ENCODE measurements around the gene USH2A. TPM values are rescaled to one million over a fixed set of nuclear protein-coding genes. Genes with fewer than 3 reads are reported as not detected.
"Not testable (repeated sequence)": the region's sequence is repeated elsewhere in the genome, so short reads cannot be mapped to it uniquely, and the experiment has no call there.

USH2A gene
- total RNA-seq, 2 experiments from 2014 or later, result not detected

DNA sequence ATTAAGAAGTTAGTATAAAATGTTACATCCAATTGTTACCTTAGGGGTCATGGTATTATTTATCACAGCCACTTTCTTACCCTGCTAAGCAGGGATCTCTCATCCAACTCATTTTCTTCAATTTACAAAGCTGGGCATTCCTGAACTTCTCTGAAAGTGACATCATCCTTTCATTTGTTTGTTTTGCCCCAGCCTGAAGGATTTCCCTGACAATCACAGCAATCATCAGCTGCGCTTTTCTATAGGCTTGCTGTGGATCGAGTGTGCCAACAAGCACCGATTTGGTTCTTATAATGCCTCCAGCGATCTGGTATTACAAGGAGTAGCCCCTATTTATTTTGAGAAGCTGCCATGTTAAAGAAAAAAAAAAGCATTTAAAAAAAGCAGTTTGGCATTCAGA, 240.2 kb downstream of the USH2A start:
- Mint-ChIP-seq H3K9me3 (ENCODE audit: insufficient read depth) (no peaks in the 10 kb centered on the region), H3K36me3 (ENCODE audit: low read depth) (no peaks in the 10 kb centered on the region), H3K4me3 (no peak overlapping the region), H3K27ac (no peak overlapping the region), H3K4me1 (ENCODE audit: low read depth) (no peaks in the 10 kb centered on the region), H3K27me3 (ENCODE audit: low read depth) (no peaks in the 10 kb centered on the region)
- ChIA-PET CTCF (no interaction called here), POLR2A (no interaction called here)
- ATAC-seq (no peak), DNase-seq (no peak)

DNA sequence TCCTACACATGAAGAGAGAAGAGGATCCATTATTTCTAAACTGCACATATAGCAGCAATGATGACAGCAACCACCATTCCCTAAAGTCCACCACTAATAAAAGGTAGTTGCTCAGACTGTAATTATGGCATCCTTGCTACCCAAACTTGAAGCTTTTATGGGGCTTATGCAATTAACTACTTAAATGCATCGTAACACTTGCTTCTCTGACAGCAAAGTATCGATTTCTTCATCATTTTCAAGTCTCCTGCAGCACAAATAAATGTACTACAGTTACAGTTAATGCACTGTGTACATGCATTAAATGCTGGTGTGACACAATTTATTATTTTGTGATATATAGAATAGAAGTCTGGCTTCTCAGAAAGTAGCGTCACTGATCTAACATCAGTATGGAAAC, 241.7 kb downstream of the USH2A start:
- H3K27ac Mint-ChIP-seq, result no peak overlapping the region
- ATAC-seq, result no peak
- no peak overlapping the region for H3K4me3 Mint-ChIP-seq
- CTCF ChIA-PET, result no interaction called here
- no peaks in the 10 kb centered on the region for H3K27me3 Mint-ChIP-seq (ENCODE audit: low read depth)
- DNase-seq, result no peak
- no peaks in the 10 kb centered on the region for H3K4me1 Mint-ChIP-seq (ENCODE audit: low read depth)
- H3K36me3 Mint-ChIP-seq (ENCODE audit: low read depth), result no peaks in the 10 kb centered on the region
- POLR2A ChIA-PET, result no interaction called here
- no peaks in the 10 kb centered on the region for H3K9me3 Mint-ChIP-seq (ENCODE audit: insufficient read depth)

DNA sequence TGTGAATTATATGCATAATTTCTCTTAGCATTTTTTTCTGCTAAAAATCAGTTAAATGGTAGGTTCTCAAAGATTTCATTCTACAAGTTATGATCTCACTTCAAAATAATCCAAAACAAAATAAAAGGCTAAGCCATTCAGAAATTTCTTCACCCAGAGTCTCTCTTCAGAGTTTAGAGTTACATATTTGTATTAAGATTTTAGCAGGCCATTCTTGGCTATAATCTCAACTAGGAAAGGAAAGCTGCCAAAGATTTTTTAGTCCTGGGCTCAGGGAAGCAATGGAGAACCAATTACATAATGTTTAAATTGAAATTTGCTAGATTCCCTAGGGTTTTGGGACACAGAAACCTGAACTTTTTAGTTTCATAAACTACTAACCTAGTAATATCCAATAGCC, 245.0 kb downstream of the USH2A start:
- Mint-ChIP-seq H3K36me3 (ENCODE audit: low read depth) (no peaks in the 10 kb centered on the region), H3K27ac (no peak overlapping the region), H3K4me3 (no peak overlapping the region), H3K9me3 (ENCODE audit: insufficient read depth) (no peaks in the 10 kb centered on the region), H3K27me3 (ENCODE audit: low read depth) (no peaks in the 10 kb centered on the region), H3K4me1 (ENCODE audit: low read depth) (no peaks in the 10 kb centered on the region)
- CTCF ChIA-PET, result no interaction called here
- DNase-seq, result no peak
- no peak for ATAC-seq
- POLR2A ChIA-PET, result no interaction called here

DNA sequence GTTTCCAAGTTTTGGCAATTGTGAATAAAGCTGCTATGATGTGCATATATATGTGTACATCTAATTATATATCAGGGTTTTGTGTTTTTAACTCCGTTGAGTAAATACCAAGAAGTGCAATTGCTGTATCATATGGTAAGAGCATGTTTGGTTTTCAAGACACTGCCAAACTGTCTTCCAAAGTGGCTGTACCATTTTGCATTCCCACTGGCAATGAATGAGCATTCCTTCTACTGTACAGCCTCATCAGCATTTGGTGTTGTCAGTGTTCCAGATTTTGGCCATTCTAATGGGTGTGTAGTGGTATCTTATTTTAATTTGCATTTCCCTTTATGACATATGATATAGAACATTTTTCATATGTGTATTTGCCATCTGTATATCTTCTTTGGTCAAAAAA, 246.3 kb downstream of the USH2A start:
- Mint-ChIP-seq H3K4me1 (ENCODE audit: low read depth) (no peaks in the 10 kb centered on the region), H3K4me3 (no peak overlapping the region), H3K27me3 (ENCODE audit: low read depth) (no peaks in the 10 kb centered on the region), H3K36me3 (ENCODE audit: low read depth) (no peaks in the 10 kb centered on the region), H3K9me3 (ENCODE audit: insufficient read depth) (no peaks in the 10 kb centered on the region), H3K27ac (no peak overlapping the region)
- ATAC-seq, result no peak
- CTCF ChIA-PET, result no interaction called here
- no peak for DNase-seq
- POLR2A ChIA-PET, result no interaction called here

DNA sequence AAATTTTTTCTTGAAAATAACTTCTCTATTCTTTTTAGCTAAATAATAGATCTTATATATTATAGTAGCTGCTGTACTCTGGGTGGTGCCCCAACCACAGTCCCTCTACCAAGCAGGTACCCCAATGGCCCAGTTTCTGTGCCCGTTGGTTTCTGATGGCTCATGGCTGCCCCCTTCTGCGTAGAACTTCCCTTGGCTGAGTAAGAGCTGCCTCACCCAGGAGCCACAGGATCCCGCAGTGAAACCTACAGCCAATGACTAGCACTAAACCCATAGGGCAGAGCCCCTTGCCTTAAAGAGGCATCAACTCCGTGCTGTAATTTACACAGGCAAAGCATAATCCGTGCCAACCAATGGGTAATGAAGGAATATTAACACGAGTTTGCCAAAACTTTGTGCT, 247.5 kb downstream of the USH2A start:
- Mint-ChIP-seq H3K27ac (no peak overlapping the region), H3K27me3 (ENCODE audit: low read depth) (no peaks in the 10 kb centered on the region), H3K4me3 (no peak overlapping the region), H3K4me1 (ENCODE audit: low read depth) (no peaks in the 10 kb centered on the region), H3K36me3 (ENCODE audit: low read depth) (no peaks in the 10 kb centered on the region), H3K9me3 (ENCODE audit: insufficient read depth) (no peaks in the 10 kb centered on the region)
- ChIA-PET CTCF (no interaction called here), POLR2A (no interaction called here)
- no peak for DNase-seq
- no peak for ATAC-seq

DNA sequence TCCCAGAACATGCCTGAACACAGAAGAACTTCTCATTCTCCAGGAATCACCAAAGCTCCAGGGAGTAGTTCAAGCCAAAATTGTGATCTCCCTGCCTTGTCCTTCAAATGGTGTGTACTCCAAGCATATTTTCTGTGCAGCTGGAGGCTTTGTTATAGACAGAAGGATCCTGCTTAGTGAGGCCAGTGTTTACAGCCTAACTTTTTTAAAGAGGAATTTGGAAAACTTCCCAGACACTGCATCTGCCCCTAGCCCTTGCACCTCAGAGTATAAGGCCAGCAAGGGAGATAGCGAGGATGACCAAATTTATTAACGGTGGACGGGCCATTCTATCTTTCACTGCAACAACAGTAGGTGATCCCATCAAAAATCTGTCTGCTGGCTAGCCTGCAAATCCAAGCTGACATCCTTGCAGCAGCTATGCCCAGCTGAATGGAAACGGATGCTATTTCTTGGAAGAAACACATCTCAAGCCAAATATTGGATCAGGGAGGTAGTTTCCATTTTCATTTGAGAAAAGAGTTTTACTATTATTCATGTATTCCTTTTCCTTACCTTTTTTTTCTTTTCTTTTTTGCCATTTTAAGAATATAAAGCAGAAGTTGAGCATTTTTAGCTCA, 249.8 kb downstream of the USH2A start:
- Mint-ChIP-seq H3K36me3 (ENCODE audit: low read depth) (no peaks in the 10 kb centered on the region), H3K4me3 (no peak overlapping the region), H3K4me1 (ENCODE audit: low read depth) (no peaks in the 10 kb centered on the region), H3K9me3 (ENCODE audit: insufficient read depth) (no peaks in the 10 kb centered on the region), H3K27me3 (ENCODE audit: low read depth) (no peaks in the 10 kb centered on the region), H3K27ac (no peak overlapping the region)
- DNase-seq (no peak), ATAC-seq (no peak)
- CTCF ChIA-PET, result no interaction called here
- POLR2A ChIA-PET, result no interaction called here

DNA sequence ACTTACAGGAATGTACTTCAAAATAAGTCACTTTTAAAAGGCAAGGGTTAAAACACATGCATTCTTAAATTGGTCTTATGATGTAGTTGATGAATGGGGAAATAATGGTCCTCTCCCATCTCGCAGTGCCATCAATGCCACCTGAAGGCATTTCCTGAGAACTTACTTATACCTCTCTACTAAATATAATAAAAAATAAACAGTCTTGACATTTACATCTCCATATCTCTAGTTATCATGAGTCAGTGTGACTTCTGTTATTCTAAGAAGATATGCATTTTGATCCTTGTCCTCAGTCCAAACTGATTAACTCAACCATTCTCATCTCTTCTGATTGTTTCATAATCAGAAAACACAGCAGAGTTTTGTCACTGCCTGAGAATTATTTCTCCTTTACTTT, 253.9 kb downstream of the USH2A start:
- Mint-ChIP-seq H3K9me3 (ENCODE audit: insufficient read depth) (no peaks in the 10 kb centered on the region), H3K4me3 (no peak overlapping the region), H3K27ac (no peak overlapping the region), H3K4me1 (ENCODE audit: low read depth) (no peaks in the 10 kb centered on the region), H3K27me3 (ENCODE audit: low read depth) (no peaks in the 10 kb centered on the region), H3K36me3 (ENCODE audit: low read depth) (no peaks in the 10 kb centered on the region)
- DNase-seq, result no peak
- ChIA-PET POLR2A (no interaction called here), CTCF (no interaction called here)
- ATAC-seq, result no peak

DNA sequence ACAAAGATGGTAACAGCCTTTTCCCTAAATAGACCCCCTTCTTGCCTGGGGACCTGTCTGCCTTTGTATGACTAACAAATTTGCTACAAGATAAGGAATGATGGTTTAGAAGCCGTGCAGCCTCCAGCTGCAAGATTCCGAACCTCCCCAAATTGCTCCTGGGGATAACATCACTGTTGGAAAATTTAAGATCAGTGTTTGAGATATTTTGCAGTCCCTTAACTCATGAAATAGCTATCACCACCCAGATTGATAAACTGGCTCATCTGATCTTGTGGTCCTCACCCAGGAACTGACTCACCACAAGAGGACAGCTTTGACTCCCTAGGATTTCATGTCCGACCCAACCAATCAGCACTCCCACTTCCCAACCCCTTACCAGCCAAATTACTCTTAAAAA, 254.7 kb downstream of the USH2A start:
- Mint-ChIP-seq H3K4me1 (ENCODE audit: low read depth) (no peaks in the 10 kb centered on the region), H3K9me3 (ENCODE audit: insufficient read depth) (no peaks in the 10 kb centered on the region), H3K27ac (no peak overlapping the region), H3K36me3 (ENCODE audit: low read depth) (no peaks in the 10 kb centered on the region), H3K27me3 (ENCODE audit: low read depth) (no peaks in the 10 kb centered on the region), H3K4me3 (no peak overlapping the region)
- ChIA-PET CTCF (no interaction called here), POLR2A (no interaction called here)
- ATAC-seq (no peak), DNase-seq (no peak)

DNA sequence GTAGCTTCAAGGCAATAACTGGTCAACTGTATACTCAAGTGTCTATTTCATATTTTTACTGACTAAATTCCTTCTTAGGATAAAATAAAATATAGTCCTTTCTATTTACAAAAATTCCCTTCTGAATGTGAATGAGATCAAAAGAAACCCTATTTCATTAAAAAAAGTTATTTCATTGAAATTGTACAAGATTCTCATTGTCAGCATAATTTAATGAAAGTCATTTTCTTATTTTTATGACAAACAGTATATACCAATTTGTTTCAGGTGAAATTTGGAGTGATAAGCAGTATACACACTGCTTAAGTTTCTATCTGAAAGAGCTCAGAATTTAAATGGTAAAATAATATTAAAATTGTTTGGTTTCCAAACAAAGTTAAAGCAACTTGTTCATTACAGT, 269.2 kb downstream of the USH2A start:
- ChIA-PET CTCF (no interaction called here), POLR2A (no interaction called here)
- Mint-ChIP-seq H3K4me1 (ENCODE audit: low read depth) (no peaks in the 10 kb centered on the region), H3K9me3 (ENCODE audit: insufficient read depth) (peaks cover 2% of the 10 kb centered on the region), H3K27ac (no peak overlapping the region), H3K36me3 (ENCODE audit: low read depth) (no peaks in the 10 kb centered on the region), H3K4me3 (no peak overlapping the region), H3K27me3 (ENCODE audit: low read depth) (no peaks in the 10 kb centered on the region)
- ATAC-seq (no peak), DNase-seq (no peak)

DNA sequence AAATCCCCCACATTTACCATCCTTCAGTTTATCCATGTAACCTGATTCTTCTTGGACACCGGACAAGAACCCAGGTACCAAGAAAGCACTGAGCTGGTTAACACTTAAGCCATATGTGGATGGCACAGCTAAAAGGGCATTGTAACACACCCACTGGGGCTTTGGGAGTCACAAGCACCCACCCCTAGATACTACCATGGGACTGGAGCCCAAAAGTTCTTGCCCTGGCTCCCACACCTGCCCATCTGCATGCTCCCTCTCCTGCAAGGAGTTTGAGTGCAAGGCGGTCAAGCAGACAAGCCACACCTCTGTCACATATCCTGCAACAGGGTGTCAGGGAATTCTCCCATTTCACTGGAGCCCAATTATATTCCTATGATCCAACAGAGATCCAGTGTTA, 270.1 kb downstream of the USH2A start:
- H3K9me3 Mint-ChIP-seq (ENCODE audit: insufficient read depth), result no peaks in the 10 kb centered on the region
- no peak overlapping the region for H3K4me3 Mint-ChIP-seq
- CTCF ChIA-PET, result no interaction called here
- POLR2A ChIA-PET, result no interaction called here
- no peak overlapping the region for H3K27ac Mint-ChIP-seq
- H3K36me3 Mint-ChIP-seq (ENCODE audit: low read depth), result no peaks in the 10 kb centered on the region
- no peak for DNase-seq
- no peaks in the 10 kb centered on the region for H3K4me1 Mint-ChIP-seq (ENCODE audit: low read depth)
- no peak for ATAC-seq
- no peaks in the 10 kb centered on the region for H3K27me3 Mint-ChIP-seq (ENCODE audit: low read depth)

DNA sequence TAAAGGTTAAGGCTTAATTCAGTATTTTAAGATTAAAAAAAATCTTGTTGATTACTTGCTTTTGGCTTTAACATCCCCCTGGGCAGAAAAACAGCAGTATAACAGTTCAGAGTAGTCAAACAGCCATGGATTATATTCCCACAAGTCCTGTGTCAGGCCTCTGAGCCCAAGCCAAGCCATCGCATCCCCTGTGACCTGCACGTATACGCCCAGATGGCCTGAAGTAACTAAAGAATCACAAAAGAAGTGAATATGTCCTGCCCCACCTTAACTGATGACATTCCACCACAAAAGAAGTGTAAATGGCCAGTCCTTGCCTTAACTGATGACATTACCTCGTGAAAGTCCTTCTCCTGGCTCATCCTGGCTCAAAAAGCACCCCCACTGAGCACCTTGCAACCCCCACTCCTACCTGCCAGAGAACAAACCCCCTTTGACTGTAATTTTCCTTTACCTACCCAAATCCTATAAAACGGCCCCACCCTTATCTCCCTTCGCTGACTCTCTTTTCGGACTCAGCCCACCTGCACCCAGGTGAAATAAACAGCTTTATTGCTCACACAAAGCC, 277.7 kb downstream of the USH2A start:
- not testable (repeated sequence) for H3K36me3 Mint-ChIP-seq (ENCODE audit: low read depth)

DNA sequence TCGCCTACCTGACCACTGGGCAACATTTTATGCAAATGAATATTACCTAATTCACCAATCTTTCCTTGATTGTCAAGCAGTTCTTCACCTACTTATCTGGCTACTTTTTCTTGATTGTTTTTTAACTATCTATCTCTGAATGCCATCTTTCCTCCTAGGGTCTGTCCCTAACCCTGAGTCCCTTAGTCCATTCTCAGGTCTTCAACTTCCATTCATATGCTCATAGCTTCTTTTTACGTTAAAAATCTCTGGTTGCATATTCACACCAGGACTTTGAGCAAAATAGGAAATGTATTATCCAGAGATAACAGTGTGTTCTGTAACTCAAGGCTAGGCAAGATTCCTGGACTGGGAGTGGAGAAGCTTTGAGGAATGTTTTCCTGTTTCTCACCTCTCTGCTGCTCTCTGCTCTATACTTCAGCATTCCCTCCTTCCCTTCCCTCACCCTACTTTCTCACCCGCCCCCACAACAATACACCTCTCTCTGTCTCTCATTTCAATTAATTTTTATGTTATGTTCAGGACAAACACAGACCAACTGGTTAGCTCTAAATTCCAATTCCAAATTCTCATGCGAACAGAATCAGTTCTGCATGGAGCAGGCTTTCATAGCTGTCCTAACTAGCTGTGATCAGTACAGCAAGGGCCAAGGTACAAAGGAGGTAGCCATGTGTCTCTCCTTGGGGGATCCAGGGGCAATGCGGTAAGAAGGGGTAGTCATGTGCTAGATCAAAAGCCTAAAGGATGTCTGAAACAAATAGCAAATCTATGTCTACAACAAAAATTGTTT, 278.4 kb downstream of the USH2A start:
- ATAC-seq, result no peak
- Mint-ChIP-seq H3K27me3 (ENCODE audit: low read depth) (no peaks in the 10 kb centered on the region), H3K36me3 (ENCODE audit: low read depth) (no peaks in the 10 kb centered on the region), H3K4me1 (ENCODE audit: low read depth) (no peaks in the 10 kb centered on the region), H3K9me3 (ENCODE audit: insufficient read depth) (no peaks in the 10 kb centered on the region), H3K27ac (no peak overlapping the region), H3K4me3 (no peak overlapping the region)
- DNase-seq, result no peak
- ChIA-PET CTCF (no interaction called here), POLR2A (no interaction called here)

More for the DNA sequence above, 277.7 kb downstream of the USH2A start:
- ATAC-seq; H3K4me1 Mint-ChIP-seq (ENCODE audit: low read depth); H3K4me3 Mint-ChIP-seq; H3K27me3 Mint-ChIP-seq (ENCODE audit: low read depth); H3K27ac Mint-ChIP-seq; POLR2A ChIA-PET; DNase-seq; CTCF ChIA-PET; H3K9me3 Mint-ChIP-seq (ENCODE audit: insufficient read depth): not testable (repeated sequence)

DNA sequence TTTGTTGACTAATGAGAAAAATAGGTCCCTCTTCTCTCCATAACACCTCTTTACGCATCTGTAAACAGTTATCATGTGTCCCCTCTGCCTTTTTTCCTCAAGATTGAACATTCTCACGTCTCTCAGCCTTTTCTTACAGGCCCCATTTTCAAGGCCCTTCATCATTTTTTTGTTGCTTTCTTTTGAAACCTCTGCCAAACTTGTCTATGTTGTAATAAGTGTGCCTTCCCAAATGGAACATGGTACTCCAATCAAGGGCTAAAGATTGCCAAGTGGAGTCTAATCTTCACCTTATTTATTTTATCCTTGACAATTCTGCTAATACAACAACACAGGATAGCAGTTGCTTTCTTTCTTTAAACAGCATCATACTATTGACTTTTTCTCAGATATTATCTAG, 280.3 kb downstream of the USH2A start:
- H3K9me3 Mint-ChIP-seq (ENCODE audit: insufficient read depth), result no peaks in the 10 kb centered on the region
- no peaks in the 10 kb centered on the region for H3K27me3 Mint-ChIP-seq (ENCODE audit: low read depth)
- no peaks in the 10 kb centered on the region for H3K36me3 Mint-ChIP-seq (ENCODE audit: low read depth)
- DNase-seq (no peak), ATAC-seq (no peak)
- POLR2A ChIA-PET, result no interaction called here
- H3K4me1 Mint-ChIP-seq (ENCODE audit: low read depth), result no peaks in the 10 kb centered on the region
- no peak overlapping the region for H3K27ac Mint-ChIP-seq
- no peak overlapping the region for H3K4me3 Mint-ChIP-seq
- CTCF ChIA-PET, result no interaction called here
